ENCODE results near the gene FAM163B. TPM values are rescaled to one million over a fixed set of nuclear protein-coding genes. Genes with fewer than 3 reads are reported as not detected.

FAM163B gene
- total RNA-seq, 3 donors from 2014 or later (not counting 1 experiment from before 2014, with no cell fraction given): not detected

DNA sequence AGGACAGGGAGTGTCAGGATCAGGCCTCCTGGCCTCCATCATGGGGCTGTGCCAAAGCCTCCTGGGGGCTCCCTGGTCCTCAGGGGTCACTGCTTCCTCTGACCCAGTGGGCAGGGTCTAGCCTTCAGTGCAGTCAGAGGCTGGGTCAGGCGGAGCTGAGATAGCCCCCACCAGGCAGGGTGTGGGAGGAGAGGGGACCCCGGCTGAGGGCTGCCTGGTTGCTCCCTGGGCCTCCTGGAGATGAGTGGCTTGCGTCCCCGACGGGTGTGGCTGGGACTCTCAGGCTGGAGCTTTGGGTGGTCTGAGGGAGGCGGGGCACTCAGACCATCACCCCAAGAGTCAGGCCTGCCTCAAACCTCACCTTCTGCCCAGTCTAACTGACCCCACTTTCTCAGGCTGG lies 21.7 kb downstream of the FAM163B start:
- H3K4me1 ChIP-seq (ENCODE audit: control insufficient read depth, insufficient read depth, low read length): peaks cover 6% of the 10 kb centered on the region
- no peaks in the 10 kb centered on the region for H3K9me3 ChIP-seq (ENCODE audit: control insufficient read depth, insufficient read depth, low read length)
- intact Hi-C loops (cut with micrococcal nuclease): no loop called here
- Mint-ChIP-seq H3K4me1 (peaks cover 0 to 5% of the 10 kb centered on the region in 2 donors), H3K9me3 (no peaks in the 10 kb centered on the region), H3K4me3 (no peak overlapping the region), H3K36me3 (no peaks in the 10 kb centered on the region), H3K27me3 (ENCODE audit: low read depth in 2 of 2) (peaks cover 18 to 23% of the 10 kb centered on the region in 2 donors), H3K27ac (no peak overlapping the region)
- TF ChIP-seq, protein P1, sequence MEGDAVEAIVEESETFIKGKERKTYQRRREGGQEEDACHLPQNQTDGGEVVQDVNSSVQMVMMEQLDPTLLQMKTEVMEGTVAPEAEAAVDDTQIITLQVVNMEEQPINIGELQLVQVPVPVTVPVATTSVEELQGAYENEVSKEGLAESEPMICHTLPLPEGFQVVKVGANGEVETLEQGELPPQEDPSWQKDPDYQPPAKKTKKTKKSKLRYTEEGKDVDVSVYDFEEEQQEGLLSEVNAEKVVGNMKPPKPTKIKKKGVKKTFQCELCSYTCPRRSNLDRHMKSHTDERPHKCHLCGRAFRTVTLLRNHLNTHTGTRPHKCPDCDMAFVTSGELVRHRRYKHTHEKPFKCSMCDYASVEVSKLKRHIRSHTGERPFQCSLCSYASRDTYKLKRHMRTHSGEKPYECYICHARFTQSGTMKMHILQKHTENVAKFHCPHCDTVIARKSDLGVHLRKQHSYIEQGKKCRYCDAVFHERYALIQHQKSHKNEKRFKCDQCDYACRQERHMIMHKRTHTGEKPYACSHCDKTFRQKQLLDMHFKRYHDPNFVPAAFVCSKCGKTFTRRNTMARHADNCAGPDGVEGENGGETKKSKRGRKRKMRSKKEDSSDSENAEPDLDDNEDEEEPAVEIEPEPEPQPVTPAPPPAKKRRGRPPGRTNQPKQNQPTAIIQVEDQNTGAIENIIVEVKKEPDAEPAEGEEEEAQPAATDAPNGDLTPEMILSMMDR (IDR thresholded peaks at IDR 0.05): no peak
- 94% methylated on average over 6 of the region's 6 CpGs for WGBS (ENCODE audit: insufficient coverage)
- DNase-seq (no peak), ATAC-seq (no peak)
- H3K27ac ChIP-seq (ENCODE audit: low read length): no peak overlapping the region
- H3K27me3 ChIP-seq (ENCODE audit: control insufficient read depth, insufficient read depth, low read length): peaks cover 13% of the 10 kb centered on the region
- H3K36me3 ChIP-seq (ENCODE audit: control insufficient read depth, insufficient read depth, low read length): no peaks in the 10 kb centered on the region
- H3K4me3 ChIP-seq (ENCODE audit: low read length): no peak overlapping the region

DNA sequence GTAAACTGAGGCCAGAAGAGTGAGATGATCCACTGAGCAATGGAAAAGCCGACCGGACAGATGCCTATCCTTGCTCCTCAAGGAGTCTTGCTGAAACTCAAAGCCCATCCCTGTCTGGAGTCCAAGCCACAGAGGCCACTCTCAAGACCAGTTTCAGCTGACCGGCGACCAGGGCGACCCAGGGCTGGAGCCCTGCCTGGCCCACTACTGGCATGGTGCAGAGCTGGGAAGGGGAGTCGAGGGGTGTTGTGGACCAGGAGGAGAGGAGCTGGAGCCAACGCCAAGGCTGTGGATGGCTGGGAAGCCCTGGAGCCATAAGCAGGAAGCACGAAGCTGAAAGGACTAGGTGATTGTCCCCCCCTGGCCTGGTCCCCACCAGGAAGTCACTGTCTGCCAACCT lies 22.1 kb downstream of the FAM163B start:
- H3K27ac ChIP-seq (ENCODE audit: low read length): no peak overlapping the region
- Mint-ChIP-seq H3K27me3 (ENCODE audit: low read depth in 2 of 2) (peaks cover 21 to 23% of the 10 kb centered on the region in 2 donors), H3K27ac (no peak overlapping the region), H3K36me3 (no peaks in the 10 kb centered on the region), H3K4me3 (no peak overlapping the region), H3K4me1 (peaks cover 0 to 5% of the 10 kb centered on the region in 2 donors), H3K9me3 (no peaks in the 10 kb centered on the region)
- peaks cover 6% of the 10 kb centered on the region for H3K4me1 ChIP-seq (ENCODE audit: control insufficient read depth, insufficient read depth, low read length)
- intact Hi-C loops (cut with micrococcal nuclease): no loop called here
- TF ChIP-seq, protein P1 (IDR thresholded peaks at IDR 0.05): no peak
- WGBS (ENCODE audit: insufficient coverage): 86% methylated on average over 8 of the region's 8 CpGs
- H3K9me3 ChIP-seq (ENCODE audit: control insufficient read depth, insufficient read depth, low read length): no peaks in the 10 kb centered on the region
- ATAC-seq: no peak
- H3K27me3 ChIP-seq (ENCODE audit: control insufficient read depth, insufficient read depth, low read length): peaks cover 13% of the 10 kb centered on the region
- no peak overlapping the region for H3K4me3 ChIP-seq (ENCODE audit: low read length)
- H3K36me3 ChIP-seq (ENCODE audit: control insufficient read depth, insufficient read depth, low read length): no peaks in the 10 kb centered on the region
- no peak for DNase-seq

DNA sequence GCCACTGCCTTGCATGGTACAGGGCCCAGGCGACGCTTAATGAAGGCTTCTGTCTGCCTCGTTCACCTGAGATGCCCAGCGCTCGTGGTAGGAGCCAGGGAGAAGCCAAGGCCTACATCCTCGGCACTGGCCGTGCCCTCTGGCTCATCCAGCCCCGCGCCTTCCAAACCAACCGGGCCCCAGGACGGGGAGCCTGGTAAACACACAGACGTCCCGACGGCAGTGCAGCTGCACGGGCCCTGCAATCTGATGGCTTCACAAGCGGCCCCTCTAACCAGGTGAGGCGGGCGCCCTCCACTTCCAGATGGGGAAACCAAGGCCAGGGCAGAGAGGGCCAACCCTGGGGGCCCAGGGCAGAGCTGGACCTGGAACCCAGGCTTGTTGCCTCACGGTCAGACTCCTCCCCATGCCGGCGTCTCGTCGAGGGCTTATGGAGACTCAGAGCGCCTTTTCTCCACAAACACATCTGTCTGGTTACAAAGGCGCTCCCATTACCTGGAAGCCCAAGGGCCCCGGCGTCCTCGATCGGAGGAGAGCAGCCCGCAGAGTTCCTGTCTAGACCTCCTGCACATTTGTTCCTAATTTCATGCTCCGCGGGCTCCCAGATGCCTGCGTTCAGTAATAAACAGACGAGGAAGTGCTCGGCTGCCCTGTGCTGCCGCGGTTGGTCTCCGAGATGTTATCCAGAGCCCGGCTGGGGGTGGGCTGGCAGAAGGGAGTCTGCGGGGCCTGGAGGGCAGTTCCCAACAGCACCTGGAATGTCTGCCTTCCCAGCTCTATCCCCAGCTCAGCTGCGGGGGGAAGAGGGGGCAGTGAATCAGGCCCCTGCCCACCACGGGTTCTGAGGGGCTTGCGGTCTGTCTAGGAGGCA lies 23.5 kb downstream of the FAM163B start:
- Mint-ChIP-seq H3K27me3 (ENCODE audit: low read depth in 2 of 2) (peaks cover 30% of the 10 kb centered on the region in 2 donors), H3K4me3 (no peak overlapping the region), H3K27ac (no peak overlapping the region), H3K4me1 (peaks cover 0 to 5% of the 10 kb centered on the region in 2 donors), H3K36me3 (no peaks in the 10 kb centered on the region), H3K9me3 (no peaks in the 10 kb centered on the region)
- TF ChIP-seq, protein P1 (IDR thresholded peaks at IDR 0.05): no peak
- Histone ChIP-seq H3K36me3 (ENCODE audit: control insufficient read depth, insufficient read depth, low read length) (no peaks in the 10 kb centered on the region), H3K4me3 (ENCODE audit: low read length) (no peak overlapping the region), H3K9me3 (ENCODE audit: control insufficient read depth, insufficient read depth, low read length) (no peaks in the 10 kb centered on the region), H3K27me3 (ENCODE audit: control insufficient read depth, insufficient read depth, low read length) (peaks cover 13% of the 10 kb centered on the region), H3K27ac (ENCODE audit: low read length) (no peak overlapping the region), H3K4me1 (ENCODE audit: control insufficient read depth, insufficient read depth, low read length) (peaks cover 6% of the 10 kb centered on the region)
- DNase-seq (no peak), ATAC-seq (no peak)
- intact Hi-C loops (cut with micrococcal nuclease): no loop called here
- WGBS (ENCODE audit: insufficient coverage): 15% methylated on average over 43 of the region's 43 CpGs
